ENCODE measurements around the gene MPST. TPM values are rescaled to one million over a fixed set of nuclear protein-coding genes. Genes with fewer than 3 reads are reported as not detected.

Gene MPST
- total RNA-seq, 1 experiment from 2014 or later, result 31.4 TPM

GRCh38 chr22:37061611-37062375 is 42.3 kb downstream of the MPST start:
- TF ChIP-seq SIN3A (IDR thresholded peaks at IDR 0.05; ENCODE audit: borderline replicate concordance, insufficient read depth, low read depth, low read length) (no peak), TCF7L2 (IDR thresholded peaks at IDR 0.05; ENCODE audit: low read depth, low read length) (no peak), CTCF (IDR thresholded peaks at IDR 0.05) (no peak), POLR2AphosphoS5 (IDR thresholded peaks at IDR 0.05; ENCODE audit: low read depth, low read length) (no peak), REST (IDR thresholded peaks at IDR 0.05; ENCODE audit: insufficient read depth in 1 of 2, low read depth in 2 of 2, low read length in 1 of 2) (no peak)
- Histone ChIP-seq H3K27me3 (ENCODE audit: control insufficient read depth, insufficient read depth, low read length) (no peaks in the 10 kb centered on the region), H3K27ac (ENCODE audit: low read length) (no peak overlapping the region), H3K4me1 (ENCODE audit: control insufficient read depth, insufficient read depth, low read length) (no peaks in the 10 kb centered on the region), H3K9me3 (ENCODE audit: control insufficient read depth, insufficient read depth, low read depth, low read length) (no peaks in the 10 kb centered on the region), H3K36me3 (ENCODE audit: control insufficient read depth, insufficient read depth, low read length) (no peaks in the 10 kb centered on the region), H3K4me3 (ENCODE audit: low read depth in 2 of 2, low read length in 2 of 2) (no peak overlapping the region)
- BruUV-seq (replicated peaks), result no TSS peak
- ChIA-PET CTCF (interaction anchor here (0.6 kb wide), 1 partner anchor 12 kb away, joined by 3 read pairs; no protein-coding TSS in a partner anchor), POLR2A (interaction anchor here (0.6 kb wide), 2 partner anchors 43 to 51 kb away, joined by 3 to 5 read pairs; partner anchors contain the start of gene TST)
- intact Hi-C loops (cut with micrococcal nuclease; ENCODE audit: unreplicated experiment), result no loop called here
- ATAC-seq, result no peak
- DNase-seq (ENCODE audit: low read depth, low spot score), result no peak
- in situ Hi-C loops (cut with HindIII; ENCODE audit: low pct_unique_long_range_greater_than_20kb, low sequenced_read_pairs), result no loop called here

GRCh38 chr22:37062376-37062675 is 42.8 kb downstream of the MPST start:
- no peaks in the 10 kb centered on the region for H3K27me3 ChIP-seq (ENCODE audit: control insufficient read depth, insufficient read depth, low read length)
- intact Hi-C loops (cut with micrococcal nuclease; ENCODE audit: unreplicated experiment) (no loop called here), in situ Hi-C loops (cut with HindIII; ENCODE audit: low pct_unique_long_range_greater_than_20kb, low sequenced_read_pairs) (no loop called here)
- no TSS peak for BruUV-seq (replicated peaks)
- H3K4me1 ChIP-seq (ENCODE audit: control insufficient read depth, insufficient read depth, low read length), result no peaks in the 10 kb centered on the region
- no peaks in the 10 kb centered on the region for H3K9me3 ChIP-seq (ENCODE audit: control insufficient read depth, insufficient read depth, low read depth, low read length)
- no peak overlapping the region for H3K27ac ChIP-seq (ENCODE audit: low read length)
- CTCF ChIA-PET, result no interaction called here
- POLR2A ChIA-PET, result no interaction called here
- H3K36me3 ChIP-seq (ENCODE audit: control insufficient read depth, insufficient read depth, low read length), result no peaks in the 10 kb centered on the region
- ATAC-seq, result no peak
- no peak for DNase-seq (ENCODE audit: low read depth, low spot score)
- H3K4me3 ChIP-seq (ENCODE audit: low read depth in 2 of 2, low read length in 2 of 2), result no peak overlapping the region
- no peak for TF ChIP-seq POLR2AphosphoS5 (IDR thresholded peaks at IDR 0.05; ENCODE audit: low read depth, low read length)
- no peak for TF ChIP-seq TCF7L2 (IDR thresholded peaks at IDR 0.05; ENCODE audit: low read depth, low read length)
- no peak for TF ChIP-seq REST (IDR thresholded peaks at IDR 0.05; ENCODE audit: insufficient read depth in 1 of 2, low read depth in 2 of 2, low read length in 1 of 2)
- TF ChIP-seq CTCF (IDR thresholded peaks at IDR 0.05), result no peak
- no peak for TF ChIP-seq SIN3A (IDR thresholded peaks at IDR 0.05; ENCODE audit: borderline replicate concordance, insufficient read depth, low read depth, low read length)

Data from Panc1 (cell line).